Caco-2 (cell line): ENCODE measurements around the gene INTS13. TPM values are rescaled to one million over a fixed set of nuclear protein-coding genes. Genes with fewer than 3 reads are reported as not detected.

Experiments
- BruUV-seq: library from RNA; stranded (reverse); fragments of 400-500 nt; replicated peaks from 2 replicates; lab custom pipeline; 2021; lab: Mats Ljungman, UMichigan
- CTCF ChIA-PET: fragments of 300-600 bp; sonication (Branson Sonifier 250); formaldehyde crosslinking; loops from one replicate; lab custom pipeline; 2022; ENCODE audit warnings: antibody characterized with exemption; lab: Charles Lee
- POLR2A ChIA-PET: fragments of 300-600 bp; sonication (Branson Sonifier 250); formaldehyde crosslinking; loops from one replicate; lab custom pipeline; 2022; ENCODE audit warnings: antibody characterized with exemption; lab: Charles Lee
- DNase-seq, 2 experiments: peaks; one replicate each; pipeline versions ENCODE4 v3.0.0 to v3.0.0-alpha.2; 2020 to 2022
- H3K27me3 ChIP-seq: replicated peaks from 2 replicates; pipeline ENCODE4 v1.6.0; 2011; ENCODE audit warnings: low read length; ENCODE audit not compliant: control insufficient read depth, insufficient read depth
- H3K36me3 ChIP-seq: 2 replicates; pipeline ENCODE4 v1.5.1; 2011; ENCODE audit warnings: low read length; ENCODE audit not compliant: control insufficient read depth, insufficient read depth
- H3K4me1 ChIP-seq: fragments of 250-450 bp; sonication (Bioruptor Pico); 2 replicates; pipeline ENCODE4 v1.5.1; 2020; ENCODE audit warnings: mild to moderate bottlenecking
- H3K4me3 ChIP-seq: 2 replicates; pipeline ENCODE4 v1.5.1; 2011; ENCODE audit warnings: low read depth, mild to moderate bottlenecking, control low read depth, low read length
- H3K9me3 ChIP-seq: fragments of 250-450 bp; sonication (Bioruptor Pico); 2 replicates; pipeline ENCODE4 v1.5.1; 2020; ENCODE audit warnings: mild to moderate bottlenecking, moderate library complexity
- H3K27ac Mint-ChIP-seq: one replicate; pipeline ENCODE4 v1.8.0; 2022; ENCODE audit warnings: mixed read lengths; ENCODE audit not compliant: unreplicated experiment
- H3K27me3 Mint-ChIP-seq: one replicate; pipeline ENCODE4 v1.8.0; 2022; ENCODE audit warnings: mixed read lengths; ENCODE audit not compliant: insufficient read depth, unreplicated experiment
- H3K36me3 Mint-ChIP-seq: one replicate; pipeline ENCODE4 v1.8.0; 2022; ENCODE audit warnings: mild to moderate bottlenecking, mixed read lengths; ENCODE audit not compliant: insufficient read depth, unreplicated experiment
- H3K4me1 Mint-ChIP-seq: one replicate; pipeline ENCODE4 v1.8.0; 2022; ENCODE audit warnings: low read depth, mixed read lengths; ENCODE audit not compliant: unreplicated experiment
- H3K4me3 Mint-ChIP-seq: one replicate; pipeline ENCODE4 v1.8.0; 2022; ENCODE audit warnings: mild to moderate bottlenecking, moderate library complexity, mixed read lengths; ENCODE audit not compliant: unreplicated experiment
- H3K9me3 Mint-ChIP-seq: one replicate; pipeline ENCODE4 v1.8.0; 2022; ENCODE audit warnings: mixed read lengths; ENCODE audit not compliant: unreplicated experiment
- intact Hi-C: fragments of 100-400 bp; cut with micrococcal nuclease; formaldehyde crosslinking; loops from one replicate; pipeline ENCODE4 v1.10.0; 2022; ENCODE audit not compliant: unreplicated experiment
- total RNA-seq: library from RNA; stranded (reverse); gene quantifications from 2 replicates; pipeline ENCODE4 v1.2.3, GENCODE V29; 2022
- TF ChIP-seq, protein P1 (sequence below), 2 experiments: fragments of 200-600 bp in 1 of 2; IDR thresholded peaks; 1 replicate in 1 of 2; 2 replicates in 1 of 2; pipeline versions ENCODE4 v1.5.1 to v1.8.0; 2011 to 2022; ENCODE audit warnings: antibody characterized with exemption in 1 of 2, control low read depth in 1 of 2, inconsistent platforms in 1 of 2, low read depth in 1 of 2, low read length in 1 of 2, mild to moderate bottlenecking in 1 of 2, moderate library complexity in 1 of 2; ENCODE audit not compliant: insufficient read depth in 1 of 2, severe bottlenecking in 1 of 2, unreplicated experiment in 1 of 2

INTS13 gene
- total RNA-seq, 1 experiment from 2014 or later, result 40.1 TPM

- Mint-ChIP-seq H3K9me3 (no peaks in the 10 kb centered on the region), H3K27ac (no peak overlapping the region), H3K4me1 (peaks cover 6% of the 10 kb centered on the region), H3K4me3 (no peak overlapping the region), H3K27me3 (no peaks in the 10 kb centered on the region), H3K36me3 (peaks cover 22% of the 10 kb centered on the region)
- DNase-seq, result no peak
- H3K4me1 ChIP-seq, result no peaks in the 10 kb centered on the region
- no peaks in the 10 kb centered on the region; the same call in 1 of the 2 replicates for H3K36me3 ChIP-seq
- BruUV-seq, result no TSS peak
- intact Hi-C loops, result no loop called here
- H3K9me3 ChIP-seq, result no peaks in the 10 kb centered on the region
- no peak overlapping the region for H3K4me3 ChIP-seq
- CTCF ChIA-PET, result interaction anchor here (0.6 to 0.7 kb wide), 2 partner anchors 35 to 61 kb away, joined by 4 to 5 read pairs; no protein-coding TSS in a partner anchor
- POLR2A ChIA-PET, result no interaction called here
- TF ChIP-seq, protein P1, sequence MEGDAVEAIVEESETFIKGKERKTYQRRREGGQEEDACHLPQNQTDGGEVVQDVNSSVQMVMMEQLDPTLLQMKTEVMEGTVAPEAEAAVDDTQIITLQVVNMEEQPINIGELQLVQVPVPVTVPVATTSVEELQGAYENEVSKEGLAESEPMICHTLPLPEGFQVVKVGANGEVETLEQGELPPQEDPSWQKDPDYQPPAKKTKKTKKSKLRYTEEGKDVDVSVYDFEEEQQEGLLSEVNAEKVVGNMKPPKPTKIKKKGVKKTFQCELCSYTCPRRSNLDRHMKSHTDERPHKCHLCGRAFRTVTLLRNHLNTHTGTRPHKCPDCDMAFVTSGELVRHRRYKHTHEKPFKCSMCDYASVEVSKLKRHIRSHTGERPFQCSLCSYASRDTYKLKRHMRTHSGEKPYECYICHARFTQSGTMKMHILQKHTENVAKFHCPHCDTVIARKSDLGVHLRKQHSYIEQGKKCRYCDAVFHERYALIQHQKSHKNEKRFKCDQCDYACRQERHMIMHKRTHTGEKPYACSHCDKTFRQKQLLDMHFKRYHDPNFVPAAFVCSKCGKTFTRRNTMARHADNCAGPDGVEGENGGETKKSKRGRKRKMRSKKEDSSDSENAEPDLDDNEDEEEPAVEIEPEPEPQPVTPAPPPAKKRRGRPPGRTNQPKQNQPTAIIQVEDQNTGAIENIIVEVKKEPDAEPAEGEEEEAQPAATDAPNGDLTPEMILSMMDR (IDR thresholded peaks at IDR 0.05; ENCODE audit: insufficient read depth in 1 of 2, low read depth in 1 of 2, low read length in 1 of 2, severe bottlenecking in 1 of 2, unreplicated experiment in 1 of 2), result no peak
- no peaks in the 10 kb centered on the region for H3K27me3 ChIP-seq
Measured at GRCh38 chr12:26978801-26979200, 41.0 kb upstream of the INTS13 start.

GRCh38 chr12:26976687-26977086, 38.9 kb upstream of the INTS13 start:
- no peak for DNase-seq
- ChIA-PET CTCF (interaction anchor here (0.6 kb wide), 1 partner anchor 37 kb away, joined by 4 read pairs; no protein-coding TSS in a partner anchor), POLR2A (no interaction called here)
- Mint-ChIP-seq H3K27me3 (no peaks in the 10 kb centered on the region), H3K27ac (no peak overlapping the region), H3K4me3 (no peak overlapping the region), H3K4me1 (no peaks in the 10 kb centered on the region), H3K36me3 (peaks cover 27% of the 10 kb centered on the region), H3K9me3 (no peaks in the 10 kb centered on the region)
- no TSS peak for BruUV-seq
- intact Hi-C loops, result no loop called here
- Histone ChIP-seq H3K36me3 (no peaks in the 10 kb centered on the region; the same call in 1 of the 2 replicates), H3K27me3 (no peaks in the 10 kb centered on the region), H3K9me3 (no peaks in the 10 kb centered on the region), H3K4me1 (no peaks in the 10 kb centered on the region), H3K4me3 (no peak overlapping the region)
- TF ChIP-seq, protein P1 (IDR thresholded peaks at IDR 0.05; ENCODE audit: insufficient read depth in 1 of 2, low read depth in 1 of 2, low read length in 1 of 2, severe bottlenecking in 1 of 2, unreplicated experiment in 1 of 2), result no peak

- no peaks in the 10 kb centered on the region for H3K9me3 ChIP-seq
- TF ChIP-seq, protein P1 (IDR thresholded peaks at IDR 0.05; ENCODE audit: insufficient read depth in 1 of 2, low read depth in 1 of 2, low read length in 1 of 2, severe bottlenecking in 1 of 2, unreplicated experiment in 1 of 2), result no peak
- Mint-ChIP-seq H3K9me3 (no peaks in the 10 kb centered on the region), H3K4me1 (no peaks in the 10 kb centered on the region), H3K36me3 (peaks cover 33% of the 10 kb centered on the region), H3K27ac (no peak overlapping the region), H3K27me3 (no peaks in the 10 kb centered on the region), H3K4me3 (no peak overlapping the region)
- DNase-seq, result no peak
- ChIA-PET CTCF (interaction anchor here (0.6 to 1.2 kb wide), 2 partner anchors 23 to 334 kb away, joined by 4 read pairs; no protein-coding TSS in a partner anchor), POLR2A (no interaction called here)
- H3K27me3 ChIP-seq, result no peaks in the 10 kb centered on the region
- intact Hi-C loops, result no loop called here
- no TSS peak for BruUV-seq
- no peaks in the 10 kb centered on the region for H3K4me1 ChIP-seq
- H3K4me3 ChIP-seq, result no peak overlapping the region
- H3K36me3 ChIP-seq, result no peaks in the 10 kb centered on the region; the same call in 1 of the 2 replicates
Measured at GRCh38 chr12:26971963-26972362, 34.2 kb upstream of the INTS13 start.
